ENCODE results near the gene BDKRB2. TPM values are rescaled to one million over a fixed set of nuclear protein-coding genes. Genes with fewer than 3 reads are reported as not detected.

BDKRB2 gene
- total and polyA plus RNA-seq, 10 donors, result 0.02 to 0.57 (median 0.13) TPM; not detected in 3

DNA sequence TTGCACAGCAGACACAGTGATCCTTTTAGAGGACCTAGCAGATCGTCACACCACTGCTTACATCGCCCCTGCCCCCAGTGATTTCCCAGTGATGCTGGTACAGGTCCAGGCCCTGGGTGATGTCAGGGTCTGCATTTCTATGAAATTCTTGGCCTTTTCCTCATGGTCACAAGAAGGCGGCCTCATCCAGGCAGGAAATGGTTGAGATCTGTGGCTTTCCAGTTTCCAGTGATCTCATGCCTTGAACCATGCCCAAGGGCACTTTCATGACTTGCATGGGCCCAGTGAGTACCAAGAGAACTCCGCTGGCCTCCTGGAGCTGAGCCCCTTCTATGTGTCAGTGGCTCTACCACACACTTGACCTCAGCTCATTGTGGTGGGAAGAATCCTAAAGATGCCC is 41.9 kb upstream of the BDKRB2 start:
- no peaks in the 10 kb centered on the region for H3K4me1 ChIP-seq
- no peak overlapping the region for H3K4me3 ChIP-seq
- intact Hi-C loops (cut with DNase I; ENCODE audit: low total_unique reads), result no loop called here
- no peak for DNase-seq
- TF ChIP-seq POLR2A (IDR thresholded peaks at IDR 0.05) (no peak), POLR2AphosphoS5 (IDR thresholded peaks at IDR 0.05) (no peak)
- TF ChIP-seq, protein P1, sequence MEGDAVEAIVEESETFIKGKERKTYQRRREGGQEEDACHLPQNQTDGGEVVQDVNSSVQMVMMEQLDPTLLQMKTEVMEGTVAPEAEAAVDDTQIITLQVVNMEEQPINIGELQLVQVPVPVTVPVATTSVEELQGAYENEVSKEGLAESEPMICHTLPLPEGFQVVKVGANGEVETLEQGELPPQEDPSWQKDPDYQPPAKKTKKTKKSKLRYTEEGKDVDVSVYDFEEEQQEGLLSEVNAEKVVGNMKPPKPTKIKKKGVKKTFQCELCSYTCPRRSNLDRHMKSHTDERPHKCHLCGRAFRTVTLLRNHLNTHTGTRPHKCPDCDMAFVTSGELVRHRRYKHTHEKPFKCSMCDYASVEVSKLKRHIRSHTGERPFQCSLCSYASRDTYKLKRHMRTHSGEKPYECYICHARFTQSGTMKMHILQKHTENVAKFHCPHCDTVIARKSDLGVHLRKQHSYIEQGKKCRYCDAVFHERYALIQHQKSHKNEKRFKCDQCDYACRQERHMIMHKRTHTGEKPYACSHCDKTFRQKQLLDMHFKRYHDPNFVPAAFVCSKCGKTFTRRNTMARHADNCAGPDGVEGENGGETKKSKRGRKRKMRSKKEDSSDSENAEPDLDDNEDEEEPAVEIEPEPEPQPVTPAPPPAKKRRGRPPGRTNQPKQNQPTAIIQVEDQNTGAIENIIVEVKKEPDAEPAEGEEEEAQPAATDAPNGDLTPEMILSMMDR (IDR thresholded peaks at IDR 0.05 in 8 of 11, conservative IDR thresholded peaks at IDR 0.05 in 3 of 11), result no peak
- no peaks in the 10 kb centered on the region for H3K27me3 ChIP-seq (replicated peaks in 1 of 7)
- 73 to 90% (median 86%) methylated on average over 4 of the region's 4 CpGs for WGBS, 5 donors
- no peaks in the 10 kb centered on the region for H3K36me3 ChIP-seq
- H3K27ac ChIP-seq, result no peak overlapping the region
- no peaks in the 10 kb centered on the region for H3K9me3 ChIP-seq

DNA sequence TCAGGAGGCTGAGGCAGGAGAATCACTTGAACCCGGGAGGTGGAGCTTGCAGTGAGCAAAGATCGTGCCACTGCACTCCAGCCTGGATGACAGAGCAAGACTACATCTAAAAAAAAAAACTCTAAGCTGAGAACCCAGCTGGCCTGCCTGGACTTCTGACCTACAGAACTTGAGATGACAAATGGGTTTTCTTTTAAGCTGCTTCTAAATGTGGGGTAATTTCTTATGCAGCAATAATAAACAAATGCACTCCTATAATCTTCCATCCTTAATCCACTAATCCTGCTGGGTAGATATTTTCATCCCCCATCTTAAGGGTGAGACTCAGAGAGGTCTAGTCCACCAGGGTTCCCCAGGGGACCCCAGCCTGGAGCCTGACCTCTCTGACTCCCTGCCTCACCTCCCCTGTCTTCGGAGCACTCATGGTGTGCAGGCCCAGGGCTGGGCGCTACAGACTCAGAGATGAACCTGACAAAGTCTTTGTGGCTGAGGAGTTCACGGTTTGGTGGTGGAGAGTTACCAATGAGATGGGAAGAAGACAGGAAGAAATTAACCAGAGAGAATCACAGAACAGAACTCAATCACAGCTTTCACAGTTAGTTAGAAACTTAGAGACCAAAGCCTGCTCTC is 39.7 kb upstream of the BDKRB2 start:
- Histone ChIP-seq H3K36me3 (no peaks in the 10 kb centered on the region), H3K27me3 (replicated peaks in 1 of 7) (no peaks in the 10 kb centered on the region), H3K27ac (no peak overlapping the region), H3K4me1 (no peaks in the 10 kb centered on the region), H3K9me3 (no peaks in the 10 kb centered on the region), H3K4me3 (no peak overlapping the region)
- intact Hi-C loops (cut with DNase I; ENCODE audit: low total_unique reads), result no loop called here
- 81 to 93% (median 83%) methylated on average over 5 of the region's 5 CpGs for WGBS, 5 donors
- TF ChIP-seq POLR2AphosphoS5 (IDR thresholded peaks at IDR 0.05), result no peak
- TF ChIP-seq, protein P1 (IDR thresholded peaks at IDR 0.05 in 8 of 11, conservative IDR thresholded peaks at IDR 0.05 in 3 of 11), result no peak
- no peak for TF ChIP-seq POLR2A (IDR thresholded peaks at IDR 0.05)
- peak; percentile 32 for DNase-seq

DNA sequence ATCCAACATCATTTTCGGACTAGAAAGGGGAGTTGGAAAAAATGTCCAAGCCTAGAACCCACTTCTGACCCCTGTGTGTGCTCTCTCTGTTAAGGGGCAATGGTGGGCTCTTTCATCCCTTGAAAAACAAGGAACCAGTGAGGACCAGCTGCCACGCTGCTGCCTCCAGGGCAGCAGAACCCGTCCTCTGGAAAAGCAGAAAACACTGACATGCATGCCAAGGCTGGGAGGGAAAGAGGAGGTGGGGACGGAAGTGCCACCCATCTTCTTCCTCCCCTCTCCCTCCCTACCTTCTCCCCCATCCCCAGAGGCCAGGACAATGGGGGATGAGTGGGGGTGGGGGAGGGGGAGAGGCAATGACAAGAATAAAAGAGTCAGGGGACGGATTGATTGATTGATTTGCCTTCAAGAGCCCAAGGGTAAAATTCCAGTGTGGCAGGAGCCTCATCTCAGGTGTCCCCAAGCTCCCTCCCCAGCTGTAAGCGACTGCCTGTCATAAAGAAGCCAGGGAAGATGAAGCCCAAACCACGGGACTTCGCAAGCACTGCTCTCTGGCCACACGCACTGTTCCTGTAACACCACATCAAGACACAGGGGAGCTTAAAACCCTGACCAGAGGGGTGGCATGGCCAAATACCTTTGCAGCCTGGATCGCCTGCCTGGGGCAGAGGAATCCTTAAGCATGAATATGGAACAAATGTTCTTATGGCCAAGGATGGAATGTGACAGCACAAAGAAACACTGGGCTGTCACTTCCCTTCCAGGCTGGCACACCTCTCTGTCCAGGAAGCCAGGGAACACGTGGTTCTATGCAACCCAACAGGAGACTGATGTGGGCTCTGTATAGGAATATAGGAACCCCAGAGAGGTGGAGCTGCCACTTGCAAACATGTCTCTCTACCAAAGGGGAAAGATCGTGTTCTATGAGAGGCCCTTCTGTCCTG is 38.9 kb upstream of the BDKRB2 start:
- Histone ChIP-seq H3K9me3 (no peaks in the 10 kb centered on the region), H3K4me3 (no peak overlapping the region), H3K27ac (no peak overlapping the region), H3K4me1 (no peaks in the 10 kb centered on the region), H3K27me3 (replicated peaks in 1 of 7) (no peaks in the 10 kb centered on the region), H3K36me3 (no peaks in the 10 kb centered on the region)
- intact Hi-C loops (cut with DNase I; ENCODE audit: low total_unique reads), result no loop called here
- peak; percentile 29 for DNase-seq
- TF ChIP-seq POLR2AphosphoS5 (IDR thresholded peaks at IDR 0.05) (no peak), POLR2A (IDR thresholded peaks at IDR 0.05) (no peak)
- TF ChIP-seq, protein P1 (IDR thresholded peaks at IDR 0.05 in 8 of 11, conservative IDR thresholded peaks at IDR 0.05 in 3 of 11), result no peak
- 64 to 74% (median 68%) methylated on average over 12 of the region's 12 CpGs for WGBS, 5 donors

All from spleen (tissue), 11 donors.